CD4-positive, alpha-beta T cell treated with Interferon gamma for 1 hour (primary cell): ENCODE data around the gene CFB.
"Not testable (repeated sequence)": the region's sequence is repeated elsewhere in the genome, so short reads cannot be mapped to it uniquely, and the experiment has no call there.

ENCODE experiments used
- DNase-seq: peaks from one replicate; pipeline ENCODE4 v3.0.0-alpha.2; 2020

The CFB gene

DNA sequence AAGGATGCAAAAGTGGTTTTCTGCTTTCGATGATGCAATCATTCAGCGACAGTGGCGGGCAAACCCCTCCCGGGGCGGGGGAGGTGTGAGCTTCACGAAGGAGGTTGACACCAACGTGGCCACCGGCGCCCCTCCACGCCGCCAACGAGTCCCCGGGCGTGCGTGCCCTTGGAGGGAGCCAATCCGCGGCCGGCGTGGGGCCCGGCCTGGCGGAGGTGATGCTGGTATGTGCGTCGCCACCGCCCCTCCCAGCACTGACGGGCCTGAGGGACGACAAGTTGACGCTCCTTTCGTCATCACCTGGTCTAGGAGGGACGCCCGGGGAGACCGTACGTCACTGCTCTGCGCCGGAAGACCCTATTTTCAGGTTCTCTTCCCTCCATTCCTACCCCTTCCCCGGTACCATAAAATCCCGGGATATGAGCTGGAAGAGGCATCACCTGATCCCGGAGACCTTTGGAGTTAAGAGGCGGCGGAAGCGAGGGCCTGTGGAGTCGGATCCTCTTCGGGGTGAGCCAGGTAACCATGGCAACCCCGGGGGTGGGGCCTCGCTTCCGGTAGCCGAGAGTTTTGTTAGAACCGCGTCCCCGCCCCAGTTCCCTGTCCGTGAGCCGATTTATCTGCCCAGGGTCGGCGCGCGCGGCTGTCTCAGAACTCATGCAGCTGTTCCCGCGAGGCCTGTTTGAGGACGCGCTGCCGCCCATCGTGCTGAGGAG lies 26.3 kb downstream of the CFB start, which contains the start of gene DXO:
Gene DXO, minus strand, starts transcription at position 146 of the 716 bp plus-strand sequence. CDS start 463 bp downstream, outside the sequence.
- peak; percentile 99 for DNase-seq

DNA sequence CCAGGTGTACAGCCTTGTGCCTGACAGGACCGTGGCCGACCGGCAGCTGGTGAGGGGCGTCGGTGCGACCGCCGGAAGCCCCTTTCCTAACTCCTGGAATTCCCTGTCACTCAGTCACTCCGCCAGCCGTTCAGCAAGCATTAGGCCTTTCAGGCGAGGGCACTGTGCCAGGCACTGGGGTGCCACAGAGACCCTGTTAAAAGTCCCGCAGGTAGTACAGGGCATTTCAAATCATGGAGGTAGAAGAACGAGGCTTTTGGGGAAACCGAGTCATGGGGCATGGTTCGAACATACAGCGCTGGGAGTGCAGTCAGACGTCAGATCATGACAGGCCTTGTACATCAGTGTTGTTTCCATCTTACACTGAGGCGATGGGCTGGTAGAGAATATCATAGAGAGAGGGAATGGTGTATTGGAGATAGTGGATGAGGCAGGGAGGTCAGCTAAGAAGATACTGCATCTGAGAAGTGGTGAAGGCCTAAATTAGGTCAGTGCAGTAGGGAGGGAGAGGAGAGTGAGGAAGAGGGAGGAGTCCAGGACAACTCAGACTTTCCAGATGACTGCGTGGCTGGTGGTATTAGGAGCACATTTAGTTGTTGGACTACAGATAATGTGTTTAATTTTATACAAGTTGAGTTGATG lies 26.9 kb downstream of the CFB start:
- no peak for DNase-seq

DNA sequence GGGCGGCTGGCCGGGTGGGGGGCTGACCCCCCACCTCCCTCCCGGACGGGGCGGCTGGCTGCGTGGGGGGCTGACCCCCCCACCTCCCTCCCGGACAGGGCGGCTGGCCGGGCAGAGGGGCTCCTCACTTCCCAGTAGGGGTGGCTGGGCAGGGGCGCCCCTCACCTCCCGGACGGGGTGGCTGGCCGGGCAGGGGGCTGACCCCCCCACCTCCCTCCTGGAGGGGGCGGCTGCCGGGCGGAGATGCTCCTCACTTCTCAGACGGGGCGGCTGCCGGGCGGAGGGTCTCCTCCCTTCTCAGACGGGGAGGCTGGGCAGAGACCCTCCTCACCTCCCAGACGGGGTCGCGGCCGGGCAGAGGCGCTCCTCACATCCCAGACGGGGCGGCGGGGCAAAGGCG lies 30.2 kb downstream of the CFB start:
- DNase-seq, result not testable (repeated sequence)

DNA sequence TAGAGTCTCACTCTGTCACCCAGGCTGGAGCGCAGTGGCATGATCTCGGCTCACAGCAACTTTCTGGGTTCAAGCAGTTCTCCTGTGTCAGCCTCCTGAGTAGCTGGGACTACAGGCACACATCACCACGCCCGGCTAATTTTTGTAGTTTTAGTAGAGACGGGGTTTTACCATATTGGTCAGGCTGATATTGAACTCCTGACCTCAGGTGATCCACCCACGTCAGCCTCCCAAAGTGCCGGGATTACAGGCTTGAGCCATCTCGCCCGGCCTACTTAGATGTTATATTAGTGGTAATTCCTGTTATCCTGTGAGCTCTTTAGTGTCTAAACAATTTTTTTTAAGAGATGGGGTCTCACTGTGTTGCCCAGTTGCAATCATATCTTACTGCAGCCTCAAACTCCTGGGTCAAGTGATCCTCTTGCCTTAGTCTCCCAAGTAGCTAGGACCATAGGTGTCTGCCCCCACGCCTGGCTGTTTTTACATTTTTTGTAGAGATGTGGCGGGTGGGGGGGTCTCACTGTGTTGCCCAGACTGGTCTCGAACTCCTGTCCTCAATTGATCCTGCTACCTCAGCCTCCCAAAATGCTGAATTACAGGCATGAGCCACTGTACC lies 32.0 kb downstream of the CFB start:
- no peak for DNase-seq

DNA sequence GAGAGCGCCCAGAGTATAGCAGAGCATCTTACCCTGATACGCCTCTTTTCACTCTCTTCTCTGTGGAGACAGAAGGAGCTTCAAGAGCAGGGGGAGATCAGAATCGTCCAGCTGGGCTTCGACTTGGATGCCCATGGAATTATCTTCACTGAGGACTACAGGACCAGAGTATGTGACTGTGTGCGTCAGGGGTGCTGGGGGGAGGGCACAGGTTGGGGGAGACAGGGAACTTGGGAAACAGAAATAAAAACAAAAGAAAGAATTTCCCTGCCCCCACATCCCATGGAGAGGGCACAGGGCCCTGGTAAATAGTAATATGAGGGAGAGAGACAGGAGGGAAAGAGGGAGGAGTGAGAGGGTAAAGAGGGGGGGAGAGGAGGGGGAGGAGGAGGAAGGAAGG lies 32.9 kb downstream of the CFB start:
- no peak for DNase-seq

DNA sequence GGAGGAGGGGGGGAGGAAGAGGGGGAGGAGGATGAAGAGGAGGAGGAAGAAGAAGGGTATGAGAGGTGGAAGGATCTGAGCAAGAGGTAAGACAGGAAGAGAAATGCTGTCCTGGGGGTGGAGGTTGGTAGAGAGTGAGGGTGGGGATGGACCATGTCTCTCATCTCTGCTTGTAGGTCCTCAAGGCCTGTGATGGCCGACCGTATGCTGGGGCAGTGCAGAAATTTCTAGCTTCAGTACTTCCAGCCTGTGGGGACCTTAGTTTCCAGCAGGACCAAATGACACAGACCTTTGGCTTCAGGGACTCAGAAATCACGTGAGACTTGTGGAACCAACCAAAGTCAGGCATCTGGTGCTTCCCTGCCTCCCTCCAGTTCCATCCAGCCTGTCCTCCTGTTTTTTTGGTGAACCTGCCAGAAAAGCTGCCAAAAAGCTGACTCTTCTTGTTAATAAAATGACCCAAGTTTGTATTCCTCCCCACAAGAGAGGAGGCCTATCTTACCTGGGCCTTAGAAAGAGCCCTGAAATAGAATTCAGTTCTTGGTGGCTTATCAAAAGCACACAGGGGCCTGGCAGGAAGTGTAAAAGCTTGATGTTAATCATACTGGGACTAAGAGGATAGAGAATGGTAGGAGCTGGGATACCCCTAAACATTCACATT lies 33.5 kb downstream of the CFB start:
- DNase-seq, result no peak

DNA sequence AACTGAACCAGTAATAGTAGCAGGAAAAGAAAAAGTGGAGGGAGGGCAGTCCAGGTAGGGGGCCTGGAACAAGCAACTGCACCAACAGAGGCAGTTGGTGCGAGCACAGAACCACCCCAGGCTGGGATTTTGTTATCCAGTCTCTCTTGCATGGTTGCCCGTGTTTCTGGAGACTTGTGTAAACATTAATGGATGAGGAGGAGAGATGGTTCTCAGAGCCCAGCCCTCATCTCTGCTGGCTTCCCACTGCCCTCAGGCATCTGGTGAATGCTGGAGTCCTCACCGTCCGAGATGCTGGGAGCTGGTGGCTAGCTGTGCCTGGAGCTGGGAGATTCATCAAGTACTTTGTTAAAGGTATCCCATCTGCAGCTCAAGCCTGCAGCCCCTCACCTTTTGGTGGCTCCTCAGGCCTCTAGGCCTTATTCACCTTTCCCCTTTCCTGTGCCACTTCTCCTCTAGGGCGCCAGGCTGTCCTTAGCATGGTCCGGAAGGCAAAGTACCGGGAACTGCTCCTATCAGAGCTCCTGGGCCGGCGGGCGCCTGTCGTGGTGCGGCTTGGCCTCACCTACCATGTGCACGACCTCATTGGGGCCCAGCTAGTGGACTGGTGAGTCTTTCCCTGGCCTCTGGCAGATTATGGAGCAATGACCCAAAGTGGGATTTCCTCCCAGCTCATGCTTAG lies 34.4 kb downstream of the CFB start:
- DNase-seq, result not testable (repeated sequence)

DNA sequence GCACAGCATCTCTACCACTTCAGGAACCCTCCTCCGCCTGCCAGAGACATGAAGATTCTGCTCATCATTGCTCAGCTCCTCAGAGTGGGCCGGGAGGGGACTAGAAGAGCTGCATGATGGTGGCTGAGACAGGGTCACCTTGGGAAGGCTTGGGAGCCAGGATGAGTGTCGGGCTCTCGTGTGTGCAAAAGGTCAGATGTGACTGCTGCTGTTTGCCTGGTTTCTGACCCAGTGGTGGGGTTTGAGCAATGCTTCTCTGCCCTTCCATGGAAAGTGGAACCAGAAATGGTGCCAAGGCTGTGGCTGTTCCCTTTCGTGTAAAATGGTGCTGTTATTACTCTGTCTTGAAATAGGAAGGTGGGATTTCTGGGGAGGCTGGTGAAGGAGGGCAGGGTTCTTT lies 35.1 kb downstream of the CFB start:
- not testable (repeated sequence) for DNase-seq

DNA sequence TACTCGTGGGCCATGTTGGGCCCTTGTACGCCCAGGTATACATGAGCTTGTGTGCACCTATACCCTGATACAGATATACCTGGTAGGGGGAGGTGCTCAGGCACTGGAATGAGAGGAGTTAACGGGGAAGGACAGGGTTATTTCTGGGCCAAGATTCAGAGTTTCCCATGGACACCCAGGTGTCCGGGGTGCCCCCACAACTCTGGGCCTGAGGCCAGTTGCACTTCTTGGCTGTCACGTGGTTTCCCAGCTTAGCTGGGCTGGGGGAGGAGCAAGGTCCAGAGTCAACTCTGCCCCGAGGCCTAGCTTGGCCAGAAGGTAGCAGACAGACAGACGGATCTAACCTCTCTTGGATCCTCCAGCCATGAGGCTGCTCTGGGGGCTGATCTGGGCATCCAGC lies 35.8 kb downstream of the CFB start, which contains the start of gene C4A:
Gene C4A, plus strand, starts transcription at position 314 of the 400 bp plus-strand sequence. Its CDS starts 51 bp downstream, at position 365.
- not testable (repeated sequence) for DNase-seq

DNA sequence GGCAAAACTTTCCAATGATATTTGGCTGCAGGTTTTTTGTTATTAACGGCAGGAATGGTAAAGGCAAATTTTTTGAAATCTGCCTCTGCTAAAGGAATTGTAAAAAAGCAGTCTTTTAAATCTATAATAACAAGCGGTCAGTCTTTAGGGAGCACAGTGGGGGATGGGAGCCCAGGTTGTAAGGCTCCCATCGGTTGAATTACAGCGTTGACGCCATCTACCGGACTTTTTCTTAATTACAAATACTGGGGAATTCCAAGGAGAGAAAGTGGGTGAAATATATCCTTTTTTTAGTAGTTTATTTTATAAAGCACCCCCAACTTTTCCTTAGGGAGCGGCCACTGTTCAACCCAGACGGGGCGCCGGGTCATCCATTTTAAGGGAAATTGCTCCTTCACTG lies 43.5 kb downstream of the CFB start:
- DNase-seq, result not testable (repeated sequence)

DNA sequence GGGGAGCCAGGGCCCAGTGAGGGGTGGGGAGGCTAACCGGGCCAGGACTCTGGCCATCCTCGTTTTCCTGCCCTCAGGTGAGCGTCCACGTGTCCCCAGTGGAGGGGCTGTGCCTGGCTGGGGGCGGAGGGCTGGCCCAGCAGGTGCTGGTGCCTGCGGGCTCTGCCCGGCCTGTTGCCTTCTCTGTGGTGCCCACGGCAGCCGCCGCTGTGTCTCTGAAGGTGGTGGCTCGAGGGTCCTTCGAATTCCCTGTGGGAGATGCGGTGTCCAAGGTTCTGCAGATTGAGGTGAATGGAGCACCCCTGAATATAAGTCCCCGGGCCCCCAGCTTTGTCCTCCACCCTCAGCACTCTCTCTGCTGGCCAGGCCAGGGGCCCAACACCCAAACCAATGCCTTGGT lies 48.5 kb downstream of the CFB start:
- DNase-seq, result not testable (repeated sequence)

DNA sequence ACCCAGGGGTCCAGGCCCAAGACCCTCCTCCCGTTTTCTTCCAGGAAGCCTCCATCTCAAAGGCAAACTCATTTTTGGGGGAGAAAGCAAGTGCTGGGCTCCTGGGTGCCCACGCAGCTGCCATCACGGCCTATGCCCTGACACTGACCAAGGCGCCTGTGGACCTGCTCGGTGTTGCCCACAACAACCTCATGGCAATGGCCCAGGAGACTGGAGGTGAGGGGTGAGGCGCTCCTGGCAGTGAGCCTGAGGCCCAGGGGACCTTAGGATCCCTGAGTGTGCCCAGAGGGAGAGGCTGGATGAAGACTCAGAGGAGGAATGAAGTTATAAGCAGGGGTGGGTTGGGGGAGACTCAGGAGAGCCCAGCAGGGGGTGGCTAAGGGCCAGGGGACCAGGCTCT lies 50.5 kb downstream of the CFB start:
- DNase-seq, result not testable (repeated sequence)
